Ovary (tissue), 3 donors: Measurements from ENCODE around the gene CDC14A.

Experiments
- CTCF ChIP-seq, 3 donors: fragments of 450-650 bp in 2 of 3; fragments of 200-600 bp in 1 of 3; IDR thresholded peaks; one replicate each; pipeline versions ENCODE4 v1.5.1 to v1.8.0; 2016 to 2022; ENCODE audit warnings: antibody characterized with exemption in 3 of 3, mild to moderate bottlenecking in 1 of 3
- EP300 ChIP-seq: sonication (generic); formaldehyde crosslinking; IDR thresholded peaks from one replicate; pipeline ENCODE4 v1.6.1; 2017; ENCODE audit warnings: antibody characterized with exemption
- POLR2A ChIP-seq: fragments of 450-650 bp; IDR thresholded peaks from one replicate; pipeline ENCODE4 v1.6.1; 2017; ENCODE audit warnings: antibody characterized with exemption, mild to moderate bottlenecking, moderate library complexity
- donor health status: DM: no; HTN: no; CAD: no.

GRCh38 chr1:100411574-100411973 is 59.3 kb downstream of the CDC14A start:
- TF ChIP-seq CTCF (IDR thresholded peaks at IDR 0.05) (no peak), POLR2A (no peak), EP300 (no peak)
